Upper lobe of left lung (tissue), 4 donors: ENCODE data around the gene FAM204A.

Experiments
- CTCF ChIP-seq, 6 experiments: fragments of 450-650 bp in 4 of 6; fragments of 200-600 bp in 2 of 6; sonication (generic) in 2 of 6; IDR thresholded peaks; one replicate each; pipeline ENCODE4 v1.5.1; 2016 to 2019; ENCODE audit warnings: antibody characterized with exemption in 6 of 6
- POLR2A ChIP-seq, 4 donors: fragments of 450-650 bp; IDR thresholded peaks; one replicate each; pipeline ENCODE4 v1.5.1; 2016 to 2017; ENCODE audit warnings: antibody characterized with exemption in 4 of 4, mild to moderate bottlenecking in 2 of 4
- POLR2AphosphoS5 ChIP-seq, 2 donors: sonication (generic); formaldehyde crosslinking; IDR thresholded peaks; one replicate each; pipeline ENCODE4 v1.5.1; 2017; ENCODE audit warnings: antibody characterized with exemption in 2 of 2

- TF ChIP-seq POLR2AphosphoS5 (IDR thresholded peaks at IDR 0.05) (no peak), CTCF (IDR thresholded peaks at IDR 0.05) (no peak), POLR2A (IDR thresholded peaks at IDR 0.05) (no peak)
Observed at GRCh38 chr10:118310822-118311221, 31.3 kb downstream of the FAM204A start.
